HS-5 (cell line): ENCODE data around the gene SEMA3F.
"Not testable (repeated sequence)": the region's sequence is repeated elsewhere in the genome, so short reads cannot be mapped to it uniquely, and the experiment has no call there.

ENCODE experiments used
- DNase-seq: peaks from one replicate; pipeline ENCODE4 v3.0.0-alpha.2; 2012; ENCODE audit warnings: low read depth

The SEMA3F gene

GRCh38 chr3:50193746-50194127 lies 38.6 kb downstream of the SEMA3F start:
- DNase-seq, result no peak

DNA sequence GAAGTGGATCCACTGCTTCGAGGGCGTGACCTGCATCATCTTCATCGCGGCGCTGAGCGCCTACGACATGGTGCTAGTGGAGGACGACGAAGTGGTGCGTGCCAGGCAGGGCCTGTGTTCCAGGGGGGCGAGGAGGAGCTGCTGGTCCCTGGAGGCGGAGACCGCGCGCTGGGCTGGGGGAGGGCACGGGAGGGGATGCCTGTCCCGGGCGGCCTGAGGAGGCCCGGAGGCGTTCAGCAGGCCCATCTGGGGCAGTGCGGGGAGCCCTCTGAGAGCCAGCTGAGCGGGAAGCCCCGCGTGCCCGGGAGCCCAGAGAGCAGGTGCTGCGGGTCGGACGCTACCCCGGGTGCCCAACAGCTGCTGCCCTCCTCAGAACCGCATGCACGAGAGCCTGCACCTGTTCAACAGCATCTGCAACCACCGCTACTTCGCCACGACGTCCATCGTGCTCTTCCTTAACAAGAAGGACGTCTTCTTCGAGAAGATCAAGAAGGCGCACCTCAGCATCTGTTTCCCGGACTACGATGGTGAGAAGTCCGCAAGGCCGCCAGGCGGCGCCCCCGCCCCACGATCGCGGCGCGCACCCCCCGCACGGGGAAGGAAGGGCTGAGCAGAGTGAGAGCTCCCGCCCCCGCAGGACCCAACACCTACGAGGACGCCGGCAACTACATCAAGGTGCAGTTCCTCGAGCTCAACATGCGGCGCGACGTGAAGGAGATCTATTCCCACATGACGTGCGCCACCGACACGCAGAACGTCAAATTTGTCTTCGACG lies 39.2 kb downstream of the SEMA3F start:
- peak; percentile 15 for DNase-seq

DNA sequence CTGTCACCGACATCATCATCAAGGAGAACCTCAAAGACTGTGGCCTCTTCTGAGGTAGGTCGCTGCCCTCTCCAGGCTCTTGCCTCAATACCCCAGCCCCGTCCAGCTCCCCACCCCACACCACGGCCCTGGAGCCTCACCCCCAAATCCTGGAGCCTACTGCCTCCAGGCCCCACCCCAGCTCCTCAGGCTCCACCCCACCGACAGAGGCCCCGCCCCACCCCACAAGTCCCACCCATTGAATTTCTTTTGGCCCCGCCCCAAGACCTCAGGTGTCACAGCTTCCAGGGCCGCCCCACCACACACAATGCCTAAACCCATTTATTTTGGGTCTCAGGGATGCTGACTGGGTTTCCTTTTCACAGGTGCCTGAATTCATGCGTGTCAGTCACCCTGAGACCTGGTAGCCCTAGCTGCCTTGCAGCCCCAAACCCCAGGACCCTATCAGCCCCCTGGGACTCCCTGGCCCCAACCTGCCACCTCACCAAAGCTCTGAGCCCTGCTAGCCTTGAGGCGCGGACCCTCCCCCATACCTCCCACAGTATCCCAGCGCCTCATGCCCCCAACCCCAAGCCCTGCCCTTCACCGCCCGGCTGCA lies 39.9 kb downstream of the SEMA3F start:
- DNase-seq, result no peak

DNA sequence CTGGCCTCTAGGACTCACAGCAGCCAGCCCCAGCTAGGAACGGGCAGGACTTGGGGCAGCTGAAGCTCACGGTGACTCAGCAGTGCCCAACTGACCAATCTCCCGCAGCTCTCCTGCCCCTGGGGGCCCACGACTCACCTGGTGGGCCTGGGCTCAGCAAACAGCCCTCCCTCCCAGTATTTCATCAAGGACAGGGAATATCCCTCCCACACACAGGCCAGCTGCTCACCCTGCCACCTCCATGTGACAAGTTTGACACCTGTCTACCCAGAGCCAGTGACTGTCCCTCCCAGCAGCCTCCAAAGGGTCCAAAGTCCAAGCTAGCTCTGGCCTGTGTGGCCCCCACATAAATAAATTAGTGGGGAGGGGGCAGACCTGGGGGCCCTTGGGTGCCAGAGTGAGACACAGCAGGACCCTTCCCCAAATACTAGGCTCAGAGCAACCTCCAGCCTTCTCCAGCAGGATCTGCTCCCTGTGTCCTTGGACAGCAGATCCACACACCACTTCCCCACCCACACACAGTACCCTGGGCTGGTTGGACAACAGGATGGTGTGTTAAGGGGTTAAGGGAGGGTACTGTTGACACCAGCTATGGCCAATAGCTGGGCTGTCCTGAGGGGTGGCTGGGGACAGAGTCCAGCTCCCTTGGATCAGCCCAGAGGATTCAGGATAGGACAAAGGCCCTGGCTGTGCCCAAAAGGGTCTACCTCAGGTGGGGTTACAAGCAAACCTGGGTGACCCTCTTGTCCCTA lies 40.6 kb downstream of the SEMA3F start:
- DNase-seq, result no peak

GRCh38 chr3:50196253-50196801 lies 41.2 kb downstream of the SEMA3F start:
- DNase-seq, result no peak

GRCh38 chr3:50201573-50202315 lies 46.6 kb downstream of the SEMA3F start:
- DNase-seq, result no peak

- no peak for DNase-seq
These were observed 47.4 kb downstream of the SEMA3F start for GRCh38 chr3:50202353-50203112.

- no peak for DNase-seq
These were observed 48.1 kb downstream of the SEMA3F start for GRCh38 chr3:50203113-50203808.

GRCh38 chr3:50203809-50204803 lies 49.0 kb downstream of the SEMA3F start:
- DNase-seq, result no peak

GRCh38 chr3:50204804-50205412 lies 49.8 kb downstream of the SEMA3F start, which contains the start of gene SLC38A3:
Gene SLC38A3 (plus strand): TSS chr3:50205271. CDS start chr3:50214200, 8,929 bp downstream.
- DNase-seq, result no peak

DNA sequence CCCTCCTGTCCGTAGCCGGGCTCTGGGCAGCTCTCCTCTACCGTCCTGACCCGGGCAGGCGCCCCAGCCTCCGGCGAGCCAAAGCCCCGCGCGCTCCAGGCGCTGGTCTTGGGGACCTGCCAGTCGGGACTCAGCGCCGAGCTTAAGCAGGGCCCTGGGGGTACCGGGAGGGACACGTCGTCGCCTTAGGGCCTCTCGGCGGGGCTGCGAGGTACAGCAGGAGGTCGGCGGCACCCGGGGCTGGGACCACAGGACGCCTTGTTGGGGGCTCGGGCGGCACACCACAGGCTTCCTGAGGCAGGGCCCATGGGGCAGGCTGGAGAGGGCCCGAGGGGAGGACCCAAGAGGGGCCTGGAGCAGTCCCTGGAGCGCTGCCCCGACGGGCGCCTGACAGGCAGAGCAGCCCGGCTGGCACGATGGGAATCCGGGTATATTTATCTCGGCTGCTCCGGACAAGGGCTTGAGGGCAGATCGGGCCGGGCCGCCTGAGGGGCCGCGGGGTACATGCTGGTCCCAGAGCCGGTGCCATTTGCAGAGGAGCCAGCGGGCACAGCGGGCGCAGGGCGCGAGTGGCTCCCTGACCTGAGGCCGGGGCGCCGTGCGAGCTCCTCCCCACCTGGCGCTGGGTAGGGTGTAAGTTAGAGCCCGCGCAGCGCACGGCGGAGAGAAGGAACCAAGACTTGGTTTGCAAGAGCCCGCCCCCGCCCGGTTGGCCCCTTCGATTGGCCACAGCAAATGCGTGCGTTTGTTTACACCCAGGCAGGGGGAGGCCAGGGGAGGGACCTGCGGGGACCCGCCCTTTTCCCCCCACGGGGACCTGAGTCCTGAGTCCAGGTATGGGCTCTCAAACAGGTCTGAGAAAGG lies 50.5 kb downstream of the SEMA3F start:
- DNase-seq, result no peak

GRCh38 chr3:50207359-50208042 lies 52.4 kb downstream of the SEMA3F start:
- DNase-seq, result no peak

GRCh38 chr3:50208677-50209344 lies 53.7 kb downstream of the SEMA3F start:
- DNase-seq, result no peak

DNA sequence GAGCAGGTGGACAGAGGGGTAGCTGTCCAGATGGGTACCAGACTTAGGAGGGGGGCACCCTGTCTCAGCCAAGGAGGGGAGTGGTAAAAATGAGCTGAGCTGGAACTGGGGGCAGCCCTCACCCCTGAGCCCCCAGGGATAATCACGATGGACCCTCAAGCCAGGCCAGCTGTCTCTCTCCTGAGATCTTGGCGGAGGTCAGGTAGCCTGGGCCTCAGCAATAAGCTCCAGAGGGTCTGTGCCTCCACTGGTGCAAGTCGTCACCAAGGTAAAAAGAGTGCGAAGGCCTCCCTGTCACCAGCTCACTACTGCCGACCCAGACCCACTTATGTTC lies 55.0 kb downstream of the SEMA3F start:
- DNase-seq, result no peak

GRCh38 chr3:50210510-50211367 lies 55.6 kb downstream of the SEMA3F start:
- no peak for DNase-seq

DNA sequence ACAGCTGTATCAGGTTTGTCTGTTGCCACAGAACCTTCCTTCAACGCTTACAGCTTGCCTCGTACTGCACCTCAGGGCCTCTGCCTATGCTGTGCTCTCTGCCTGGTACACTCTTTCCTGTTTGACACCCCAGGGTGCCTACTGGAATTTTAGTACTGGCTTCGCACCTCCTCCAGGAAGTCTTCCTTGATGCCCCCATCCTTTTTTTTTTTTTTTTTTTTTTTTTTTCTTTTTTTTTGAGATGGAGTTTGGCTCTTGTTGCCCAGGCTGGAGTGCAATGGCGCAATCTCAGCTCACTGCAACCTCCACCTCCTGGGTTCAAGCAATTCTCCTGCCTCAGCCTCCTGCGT lies 56.2 kb downstream of the SEMA3F start:
- not testable (repeated sequence) for DNase-seq
